Measurements from ENCODE around the gene GPR162. TPM values are rescaled to one million over a fixed set of nuclear protein-coding genes. Genes with fewer than 3 reads are reported as not detected.
"Not testable (repeated sequence)": the region's sequence is repeated elsewhere in the genome, so short reads cannot be mapped to it uniquely, and the experiment has no call there.

GPR162 gene
- total RNA-seq, 2 experiments from 2014 or later = 0.24 TPM; not detected in 1

DNA sequence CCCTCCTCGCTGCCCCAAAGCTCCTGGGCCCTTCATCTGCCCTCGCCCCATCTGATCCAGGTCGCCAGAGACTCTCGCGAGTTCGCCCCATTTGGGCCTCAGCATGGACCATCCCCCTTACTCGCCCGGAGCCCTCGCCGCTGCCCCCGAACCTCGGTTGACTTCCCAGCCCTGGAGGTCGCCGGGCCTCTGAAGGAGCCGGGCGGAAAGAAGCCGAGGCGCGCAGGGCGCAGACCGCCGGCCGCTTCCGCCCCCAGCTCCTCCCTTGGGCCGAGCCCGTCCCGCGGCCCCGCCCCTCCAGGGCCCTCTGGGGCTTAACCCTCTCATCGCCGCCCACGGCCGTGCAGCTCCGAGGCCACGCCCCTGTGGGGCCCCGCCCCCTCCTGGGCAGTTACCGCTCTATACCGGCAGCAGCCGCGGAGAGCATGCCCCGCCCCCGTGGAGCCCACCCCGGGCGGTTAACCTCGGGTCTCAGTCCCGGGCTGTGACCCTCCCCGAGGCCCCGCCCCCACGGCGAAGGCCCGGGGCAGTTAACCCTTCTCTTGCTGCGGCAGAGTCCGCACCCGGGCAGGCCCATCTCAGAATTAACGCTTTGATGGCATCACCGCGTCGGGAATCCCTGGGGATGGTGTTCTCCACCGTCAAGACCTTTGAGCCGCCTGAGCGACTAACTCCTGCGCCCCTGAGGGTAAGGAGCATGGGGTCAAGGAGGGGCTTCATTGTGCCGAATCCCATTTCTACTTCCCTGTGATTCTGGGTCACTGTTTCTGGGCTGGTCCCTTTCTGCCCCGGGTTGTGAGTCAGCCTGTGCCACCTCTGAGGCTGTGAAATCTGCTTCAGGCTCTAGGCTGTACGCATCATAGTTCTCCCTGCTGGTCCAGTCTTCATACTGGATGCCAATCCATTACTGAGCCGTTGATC lies 51.7 kb downstream of the GPR162 start, which contains the start of gene SPSB2:
Gene SPSB2, minus strand, starts transcription at position 210 of the 921 bp plus-strand sequence. CDS start 402 bp downstream, outside the sequence.
- Mint-ChIP-seq H3K4me3 (peak within 1 kb of the TSS; percentile 88), H3K36me3 (ENCODE audit: low read depth) (peaks cover 39% of the 10 kb centered on the region), H3K27me3 (ENCODE audit: low read depth) (no peaks in the 10 kb centered on the region), H3K27ac (peak within 1 kb of the TSS; percentile 81), H3K4me1 (ENCODE audit: low read depth) (peaks cover 45% of the 10 kb centered on the region), H3K9me3 (no peaks in the 10 kb centered on the region)
- intact Hi-C loops (cut with micrococcal nuclease) = loop anchor here (1.0 to 5.0 kb wide), 13 partner anchors 18 to 1154 kb away; partner anchors contain the start of genes EMG1, ENO2, LPCAT3 and LRRC23
- DNase-seq = peak; percentile 99
- CTCF ChIA-PET = interaction anchor here (0.6 to 3.8 kb wide), 30 partner anchors 9 to 335 kb away, joined by 3 to 33 read pairs (median 4); partner anchors contain the start of genes CDCA3, COPS7A, ENO2 and USP5

GRCh38 chr12:6874015-6874368 lies 52.4 kb downstream of the GPR162 start:
- Mint-ChIP-seq H3K4me1 (ENCODE audit: low read depth) (peaks cover 40% of the 10 kb centered on the region), H3K36me3 (ENCODE audit: low read depth) (peaks cover 33% of the 10 kb centered on the region), H3K4me3 (peak overlapping the region; percentile 88), H3K27ac (peak overlapping the region; percentile 55)
- DNase-seq; H3K27me3 Mint-ChIP-seq (ENCODE audit: low read depth); H3K9me3 Mint-ChIP-seq: not testable (repeated sequence)
- CTCF ChIA-PET = interaction anchor here (0.6 to 3.8 kb wide), 6 partner anchors 8 to 171 kb away, joined by 3 to 33 read pairs (median 8); no protein-coding TSS in a partner anchor
- intact Hi-C loops (cut with micrococcal nuclease) = loop anchor here (5.0 kb wide), 2 partner anchors 78 to 1153 kb away; partner anchors contain the start of gene PTPN6

Other genes starting within 250 kb of the GPR162 start
- gene CHD4, start 214.4 kb upstream of the GPR162 start, total RNA-seq = 100 to 1,000 TPM; 232 to 245 TPM
- gene LPAR5, start 185.9 kb upstream of the GPR162 start, total RNA-seq = 1 to 10 TPM; 1.7 to 2.2 TPM
- gene ACRBP, start 174.4 kb upstream of the GPR162 start, total RNA-seq = 1 to 10 TPM; 2.3 to 2.4 TPM
- 10 to 100 TPM; 17.3 to 17.8 TPM for gene ING4, start 158.7 kb upstream of the GPR162 start, total RNA-seq
- gene ZNF384, start 132.4 kb upstream of the GPR162 start, total RNA-seq = 10 to 100 TPM; 52.6 to 56.6 TPM
- under 1 TPM; 0.21 to 0.27 TPM for gene PIANP, start 121.0 kb upstream of the GPR162 start, total RNA-seq
- gene COPS7A, start 97.8 kb upstream of the GPR162 start, total RNA-seq = 10 to 100 TPM; 43.0 to 47.8 TPM
- gene MLF2, start 68.7 kb upstream of the GPR162 start, total RNA-seq = 100 to 1,000 TPM; 140 to 143 TPM
- gene PTMS, start 55.5 kb upstream of the GPR162 start, total RNA-seq = 10 to 100 TPM; 35.1 to 44.2 TPM
- gene LAG3, start 49.3 kb upstream of the GPR162 start, total RNA-seq = 10 to 100 TPM; 22.8 to 25.1 TPM
- gene CD4, start 32.3 kb upstream of the GPR162 start, total RNA-seq = 100 to 1,000 TPM; 155 to 161 TPM
- gene P3H3, start 6.6 kb downstream of the GPR162 start, total RNA-seq = 1 to 10 TPM; 1.9 to 2.0 TPM
- under 1 TPM; 0.48 to 0.54 TPM for gene GNB3, start 19.1 kb downstream of the GPR162 start, total RNA-seq
- gene CDCA3, start 29.5 kb downstream of the GPR162 start, total RNA-seq = 100 to 1,000 TPM; 106 to 108 TPM
- 100 to 1,000 TPM; 115 to 123 TPM for gene USP5, start 30.3 kb downstream of the GPR162 start, total RNA-seq
- 1,000 to 10,000 TPM; 1,222 to 1,282 TPM for gene TPI1, start 45.7 kb downstream of the GPR162 start, total RNA-seq
- gene SPSB2, start 51.5 kb downstream of the GPR162 start, total RNA-seq = 1 to 10 TPM; 2.6 to 2.8 TPM
- 1 to 10 TPM; 6.3 to 6.4 TPM for gene LRRC23, start 83.0 kb downstream of the GPR162 start, total RNA-seq
- gene ENO2, start 92.8 kb downstream of the GPR162 start, total RNA-seq = 100 to 1,000 TPM; 128 to 131 TPM
- gene ATN1, start 106.1 kb downstream of the GPR162 start, total RNA-seq = 10 to 100 TPM; 20.1 to 22.2 TPM
- gene RNU7-1, start 122.0 kb downstream of the GPR162 start, total RNA-seq = not detected
- 100 to 1,000 TPM; 242 to 245 TPM for gene C12orf57, start 122.2 kb downstream of the GPR162 start, total RNA-seq
- gene PTPN6, start 129.5 kb downstream of the GPR162 start, total RNA-seq = 100 to 1,000 TPM; 334 to 348 TPM
- gene PHB2, start 148.8 kb downstream of the GPR162 start, total RNA-seq = 100 to 1,000 TPM; 389 to 392 TPM
- gene EMG1, start 149.1 kb downstream of the GPR162 start, total RNA-seq = 10 to 100 TPM; 89.1 to 91.9 TPM
- 10 to 100 TPM; 22.7 to 27.2 TPM for gene LPCAT3, start 196.7 kb downstream of the GPR162 start, total RNA-seq
- 1 to 10 TPM; 2.2 to 3.1 TPM for gene C1S, start 238.9 kb downstream of the GPR162 start, total RNA-seq